Peyer's patch (tissue), 4 donors: Measurements from ENCODE around the gene FDXR. TPM values are rescaled to one million over a fixed set of nuclear protein-coding genes. Genes with fewer than 3 reads are reported as not detected.

Experiments
- DNase-seq, 3 donors: peaks; one replicate each; pipeline ENCODE4 v3.0.0-alpha.2; 2017 to 2019
- H3K27ac ChIP-seq, 4 donors: fragments of 200-600 bp; sonication (generic); one replicate each; pipeline ENCODE4 v1.5.1; 2016 to 2019
- H3K27me3 ChIP-seq, 2 donors: fragments of 200-600 bp; sonication (generic); one replicate each; pipeline ENCODE4 v1.5.1; 2019
- H3K36me3 ChIP-seq, 3 donors: fragments of 200-600 bp; sonication (generic); one replicate each; pipeline ENCODE4 v1.5.1; 2016 to 2019
- H3K4me1 ChIP-seq, 4 donors: fragments of 200-600 bp; sonication (generic); one replicate each; pipeline ENCODE4 v1.5.1; 2016 to 2019
- H3K4me3 ChIP-seq, 4 donors: fragments of 200-600 bp; sonication (generic); 1 replicate in 3 of 4; 2 replicates in 1 of 4; pipeline ENCODE4 v1.5.1; 2016 to 2019; ENCODE audit warnings: mild to moderate bottlenecking in 1 of 4
- H3K9me3 ChIP-seq, 4 donors: fragments of 200-600 bp; sonication (generic); one replicate each; pipeline ENCODE4 v1.5.1; 2016 to 2019; ENCODE audit warnings: mild to moderate bottlenecking in 1 of 4
- CTCF ChIP-seq, 6 experiments: fragments of 450-650 bp in 4 of 6; fragments of 200-600 bp in 2 of 6; sonication (generic) in 1 of 6; IDR thresholded peaks; one replicate each; pipeline ENCODE4 v1.5.1; 2017 to 2019; ENCODE audit warnings: antibody characterized with exemption in 6 of 6, mild to moderate bottlenecking in 3 of 6, moderate library complexity in 1 of 6
- POLR2A ChIP-seq, 2 donors: fragments of 450-650 bp; IDR thresholded peaks; one replicate each; pipeline ENCODE4 v1.5.1; 2017; ENCODE audit warnings: antibody characterized with exemption in 2 of 2, mild to moderate bottlenecking in 2 of 2, moderate library complexity in 2 of 2
- total RNA-seq, 4 donors: library from RNA; depleted of rRNA; stranded (reverse); fragments of >200 nt; gene quantifications; one replicate each; pipeline ENCODE4 v1.1.0, GENCODE V29; 2016

The FDXR gene
- total RNA-seq, 4 donors from 2014 or later: 1.7 to 16.1 (median 13.1) TPM

- no peak overlapping the region for H3K27ac ChIP-seq
- H3K36me3 ChIP-seq: no peaks in the 10 kb centered on the region
- no peaks in the 10 kb centered on the region for H3K27me3 ChIP-seq
- no peak overlapping the region for H3K4me3 ChIP-seq
- H3K9me3 ChIP-seq: no peaks in the 10 kb centered on the region
- TF ChIP-seq POLR2A (IDR thresholded peaks at IDR 0.05) (no peak), CTCF (IDR thresholded peaks at IDR 0.05) (no peak)
- no peaks in the 10 kb centered on the region for H3K4me1 ChIP-seq
- DNase-seq: no peak
Measured at GRCh38 chr17:74903034-74903433, 30.2 kb upstream of the FDXR start.

- TF ChIP-seq CTCF (IDR thresholded peaks at IDR 0.05) (no peak), POLR2A (IDR thresholded peaks at IDR 0.05) (no peak)
- Histone ChIP-seq H3K27me3 (no peaks in the 10 kb centered on the region), H3K9me3 (no peaks in the 10 kb centered on the region)
Measured at GRCh38 chr17:74901353-74902135, 28.8 kb upstream of the FDXR start.

GRCh38 chr17:74900208-74900607 lies 27.4 kb upstream of the FDXR start:
- no peak overlapping the region for H3K4me3 ChIP-seq
- no peaks in the 10 kb centered on the region for H3K4me1 ChIP-seq
- no peaks in the 10 kb centered on the region for H3K36me3 ChIP-seq
- H3K9me3 ChIP-seq: no peaks in the 10 kb centered on the region
- TF ChIP-seq CTCF (IDR thresholded peaks at IDR 0.05): no peak
- no peak for TF ChIP-seq POLR2A (IDR thresholded peaks at IDR 0.05)
- H3K27me3 ChIP-seq: no peaks in the 10 kb centered on the region
- DNase-seq: no peak
- H3K27ac ChIP-seq: no peak overlapping the region

More at GRCh38 chr17:74901353-74902135, 28.8 kb upstream of the FDXR start:
- Histone ChIP-seq H3K36me3 (no peaks in the 10 kb centered on the region), H3K4me1 (no peaks in the 10 kb centered on the region), H3K27ac (no peak overlapping the region), H3K4me3 (no peak overlapping the region)
- no peak for DNase-seq

GRCh38 chr17:74898376-74898946 lies 25.7 kb upstream of the FDXR start:
- no peak for DNase-seq
- H3K36me3 ChIP-seq: no peaks in the 10 kb centered on the region
- H3K27ac ChIP-seq: no peak overlapping the region
- peaks cover 0 to 9% of the 10 kb centered on the region in 2 donors for H3K27me3 ChIP-seq
- H3K4me3 ChIP-seq: no peak overlapping the region
- H3K9me3 ChIP-seq: no peaks in the 10 kb centered on the region
- peaks cover 0 to 5% (median 2%) of the 10 kb centered on the region in 4 donors for H3K4me1 ChIP-seq
- no peak for TF ChIP-seq CTCF (IDR thresholded peaks at IDR 0.05)
- no peak for TF ChIP-seq POLR2A (IDR thresholded peaks at IDR 0.05)

- no peak for DNase-seq
Measured at GRCh38 chr17:74893936-74894671, 21.3 kb upstream of the FDXR start.

More at GRCh38 chr17:74893936-74894671, 21.3 kb upstream of the FDXR start:
- no peak for TF ChIP-seq CTCF (IDR thresholded peaks at IDR 0.05)
- no peak for TF ChIP-seq POLR2A (IDR thresholded peaks at IDR 0.05)
- Histone ChIP-seq H3K4me1 (peaks cover 0 to 13% (median 5%) of the 10 kb centered on the region in 4 donors), H3K4me3 (peak overlapping the region in 3 of 4 donors; percentile 24 to 64 (median 51)), H3K36me3 (no peaks in the 10 kb centered on the region), H3K27me3 (peaks cover 0 to 15% of the 10 kb centered on the region in 2 donors), H3K9me3 (no peaks in the 10 kb centered on the region), H3K27ac (peak overlapping the region in 2 of 4 donors; percentile 23 to 71)
